Spleen (tissue), 11 donors: ENCODE data around the gene GAL3ST2. TPM values are rescaled to one million over a fixed set of nuclear protein-coding genes. Genes with fewer than 3 reads are reported as not detected.
"Not testable (repeated sequence)": the region's sequence is repeated elsewhere in the genome, so short reads cannot be mapped to it uniquely, and the experiment has no call there.

Experiments used
- DNase-seq: peaks from one replicate; pipeline ENCODE4 v3.0.0-alpha.2; 2020
- H3K27ac ChIP-seq, 8 donors: fragments of 200-600 bp; sonication (generic) in 7 of 8; 1 replicate in 4 of 8; 2 replicates in 4 of 8; pipeline versions ENCODE4 v1.5.0 to v1.8.0; 2016 to 2021; ENCODE audit warnings: inconsistent platforms in 4 of 8, mild to moderate bottlenecking in 4 of 8, moderate library complexity in 1 of 8
- H3K27me3 ChIP-seq, 7 donors: fragments of 200-600 bp; sonication (generic) in 6 of 7; replicated peaks in 1 of 7; 1 replicate in 4 of 7; 2 replicates in 3 of 7; pipeline versions ENCODE4 v1.5.0 to v1.8.0; 2016 to 2021; ENCODE audit warnings: inconsistent platforms in 3 of 7, mild to moderate bottlenecking in 1 of 7
- H3K36me3 ChIP-seq, 6 donors: fragments of 200-600 bp; sonication (generic) in 5 of 6; 1 replicate in 4 of 6; 2 replicates in 2 of 6; pipeline versions ENCODE4 v1.5.0 to v1.8.0; 2016 to 2021; ENCODE audit warnings: inconsistent platforms in 2 of 6
- H3K4me1 ChIP-seq, 6 donors: fragments of 200-600 bp; sonication (generic) in 5 of 6; 1 replicate in 3 of 6; 2 replicates in 3 of 6; pipeline versions ENCODE4 v1.5.0 to v1.8.0; 2016 to 2021; ENCODE audit warnings: inconsistent platforms in 3 of 6
- H3K4me3 ChIP-seq, 8 donors: fragments of 200-600 bp; sonication (generic) in 7 of 8; 1 replicate in 4 of 8; 2 replicates in 4 of 8; pipeline versions ENCODE4 v1.5.0 to v1.8.0; 2016 to 2021; ENCODE audit warnings: inconsistent platforms in 4 of 8, mild to moderate bottlenecking in 4 of 8, moderate library complexity in 2 of 8
- H3K9me3 ChIP-seq, 8 donors: fragments of 200-600 bp; sonication (generic) in 7 of 8; 1 replicate in 4 of 8; 2 replicates in 4 of 8; pipeline versions ENCODE4 v1.5.0 to v1.8.0; 2016 to 2021; ENCODE audit warnings: inconsistent platforms in 4 of 8
- CTCF ChIP-seq, 11 experiments: fragments of 200-600 bp in 7 of 11; fragments of 450-650 bp in 4 of 11; sonication (generic) in 4 of 11; IDR thresholded peaks in 8 of 11; conservative IDR thresholded peaks in 3 of 11; 1 replicate in 7 of 11; 2 replicates in 4 of 11; pipeline versions ENCODE4 v1.4.0 to v1.8.0; 2016 to 2021; ENCODE audit warnings: antibody characterized with exemption in 11 of 11, inconsistent platforms in 4 of 11, mild to moderate bottlenecking in 1 of 11
- POLR2A ChIP-seq, 3 donors: fragments of 450-650 bp; IDR thresholded peaks; one replicate each; pipeline ENCODE4 v1.5.1; 2017; ENCODE audit warnings: antibody characterized with exemption in 3 of 3, mild to moderate bottlenecking in 1 of 3
- POLR2AphosphoS5 ChIP-seq, 3 donors: sonication (generic); formaldehyde crosslinking; IDR thresholded peaks; one replicate each; pipeline ENCODE4 v1.5.1; 2017; ENCODE audit warnings: antibody characterized with exemption in 3 of 3
- WGBS, 5 donors: extraction: QIAGEN DNeasy Blood & Tissue Kit in 3 of 5; methylation state at CpG; one replicate each; pipeline versions ENCODE4 v1.1.5 to v1.1.7; 2013 to 2018; 5-methylcytosine and 5-hydroxymethylcytosine counted together
- intact Hi-C: fragments of 100-400 bp; cut with DNase I; formaldehyde crosslinking; loops from one replicate; pipeline ENCODE4 v1.15.0; 2023; ENCODE audit warnings: low total_unique reads
- polyA plus RNA-seq, 3 donors: library from polyadenylated mRNA; stranded (reverse); fragments of 200-250 nt; gene quantifications; one replicate each; pipeline ENCODE4 v1.2.1, GENCODE V29; 2013
- total RNA-seq, 7 donors: library from RNA; depleted of rRNA in 3 of 7; stranded (reverse); fragments of >200 nt in 3 of 7; fragmentation: NEBNext Ultra II Directional in 4 of 7; extraction: Animal tissue kit (Norgen Biotek cat#: 25700) in 4 of 7; gene quantifications; one replicate each; pipeline versions ENCODE4 v1.1.0 to v1.2.1, GENCODE V29; 2016 to 2021
- donor health status: healthy with polysubstance abuse.
- donor health status: DM: no; HTN: no; CAD: no; lungs with moderate emphysema.
- donor health status: DM: no; HTN: no; CAD: no.
- donor health status: Bipolar disorder and iron deficiency.
- donor health status: healthy.
- donor health status: DM: no; HTN: no; CAD: no.
- donor health status: DM: yes; HTN: yes; CAD: no.

GAL3ST2 gene
- total and polyA plus RNA-seq, 10 donors: 0.25 to 0.85 TPM; not detected in 8

GRCh38 chr2:241754042-241754441 is 22.6 kb upstream of the GAL3ST2 start:
- Histone ChIP-seq H3K4me3 (no peak overlapping the region), H3K4me1 (peaks cover 0 to 10% (median 2%) of the 10 kb centered on the region in 6 donors), H3K27me3 (no peaks in the 10 kb centered on the region), H3K9me3 (no peaks in the 10 kb centered on the region), H3K27ac (no peak overlapping the region), H3K36me3 (peaks cover 0 to 99% (median 42%) of the 10 kb centered on the region in 6 donors)
- no peak for DNase-seq
- intact Hi-C loops: no loop called here
- WGBS, 5 donors: 93 to 98% (median 97%) methylated on average over 20 of the region's 20 CpGs
- TF ChIP-seq POLR2A (IDR thresholded peaks at IDR 0.05) (no peak), CTCF (IDR thresholded peaks at IDR 0.05 in 8 of 11, conservative IDR thresholded peaks at IDR 0.05 in 3 of 11) (no peak), POLR2AphosphoS5 (IDR thresholded peaks at IDR 0.05) (no peak)

GRCh38 chr2:241755166-241755565 is 21.5 kb upstream of the GAL3ST2 start:
- no peak overlapping the region for H3K4me3 ChIP-seq
- H3K9me3 ChIP-seq: peaks cover 0 to under 1% (median under 1%) of the 10 kb centered on the region in 8 donors
- 85 to 97% (median 94%) methylated on average over 12 to 17 of the region's 18 CpGs for WGBS, 5 donors
- no peak overlapping the region for H3K27ac ChIP-seq
- TF ChIP-seq CTCF (IDR thresholded peaks at IDR 0.05 in 8 of 11, conservative IDR thresholded peaks at IDR 0.05 in 3 of 11) (no peak), POLR2AphosphoS5 (IDR thresholded peaks at IDR 0.05) (no peak), POLR2A (IDR thresholded peaks at IDR 0.05) (no peak)
- DNase-seq: no peak
- H3K4me1 ChIP-seq: peaks cover 0 to 13% (median 3%) of the 10 kb centered on the region in 6 donors
- intact Hi-C loops: no loop called here
- peaks cover 0 to 96% (median 38%) of the 10 kb centered on the region in 6 donors for H3K36me3 ChIP-seq
- no peaks in the 10 kb centered on the region for H3K27me3 ChIP-seq

GRCh38 chr2:241755777-241756176 is 20.8 kb upstream of the GAL3ST2 start:
- intact Hi-C loops: no loop called here
- WGBS, 5 donors: 96 to 98% (median 98%) methylated on average over 22 to 27 of the region's 27 CpGs
- Histone ChIP-seq H3K27me3 (no peaks in the 10 kb centered on the region), H3K4me1 (peaks cover 0 to 8% (median under 1%) of the 10 kb centered on the region in 6 donors), H3K36me3 (peaks cover 0 to 96% (median 38%) of the 10 kb centered on the region in 6 donors), H3K9me3 (peaks cover 0 to 6% (median 4%) of the 10 kb centered on the region in 8 donors), H3K27ac (no peak overlapping the region), H3K4me3 (no peak overlapping the region)
- no peak for DNase-seq
- TF ChIP-seq POLR2A (IDR thresholded peaks at IDR 0.05) (no peak), CTCF (IDR thresholded peaks at IDR 0.05 in 8 of 11, conservative IDR thresholded peaks at IDR 0.05 in 3 of 11) (no peak), POLR2AphosphoS5 (IDR thresholded peaks at IDR 0.05) (no peak)

GRCh38 chr2:241759067-241759807 is 17.4 kb upstream of the GAL3ST2 start:
- peaks cover 0 to 27% (median 11%) of the 10 kb centered on the region in 6 donors for H3K4me1 ChIP-seq
- TF ChIP-seq POLR2A (IDR thresholded peaks at IDR 0.05): no peak
- peak in 1 of 3 donors; percentile 13 for TF ChIP-seq POLR2AphosphoS5 (IDR thresholded peaks at IDR 0.05)
- DNase-seq: peak; percentile 10
- intact Hi-C loops: no loop called here
- H3K27me3 ChIP-seq: no peaks in the 10 kb centered on the region
- peaks cover 0 to 6% (median 4%) of the 10 kb centered on the region in 8 donors for H3K9me3 ChIP-seq
- H3K4me3 ChIP-seq: no peak overlapping the region
- WGBS, 5 donors: 84 to 94% (median 87%) methylated on average over 20 of the region's 20 CpGs
- no peak overlapping the region for H3K27ac ChIP-seq
- H3K36me3 ChIP-seq: peaks cover 0 to 77% (median 29%) of the 10 kb centered on the region in 6 donors

GRCh38 chr2:241759893-241760292 is 16.7 kb upstream of the GAL3ST2 start:
- H3K27me3 ChIP-seq, intact Hi-C loops, H3K4me3 ChIP-seq, H3K27ac ChIP-seq, H3K9me3 ChIP-seq: not testable (repeated sequence)
- peaks cover 0 to 33% (median 13%) of the 10 kb centered on the region in 6 donors for H3K4me1 ChIP-seq
- 89 to 95% (median 93%) methylated on average over 9 to 11 of the region's 16 CpGs for WGBS, 5 donors
- peak; percentile 38 for DNase-seq
- peaks cover 0 to 75% (median 26%) of the 10 kb centered on the region in 6 donors for H3K36me3 ChIP-seq
